HG03103 (cell line): ENCODE data around the gene METTL25B.
"Not testable (repeated sequence)": the region's sequence is repeated elsewhere in the genome, so short reads cannot be mapped to it uniquely, and the experiment has no call there.

Source experiments
- ATAC-seq: cut with Tn5 transposase; IDR thresholded peaks from one replicate; pipeline ENCODE4 v1.9.1; 2021; ENCODE audit warnings: low read depth; ENCODE audit not compliant: unreplicated experiment

Gene METTL25B

DNA sequence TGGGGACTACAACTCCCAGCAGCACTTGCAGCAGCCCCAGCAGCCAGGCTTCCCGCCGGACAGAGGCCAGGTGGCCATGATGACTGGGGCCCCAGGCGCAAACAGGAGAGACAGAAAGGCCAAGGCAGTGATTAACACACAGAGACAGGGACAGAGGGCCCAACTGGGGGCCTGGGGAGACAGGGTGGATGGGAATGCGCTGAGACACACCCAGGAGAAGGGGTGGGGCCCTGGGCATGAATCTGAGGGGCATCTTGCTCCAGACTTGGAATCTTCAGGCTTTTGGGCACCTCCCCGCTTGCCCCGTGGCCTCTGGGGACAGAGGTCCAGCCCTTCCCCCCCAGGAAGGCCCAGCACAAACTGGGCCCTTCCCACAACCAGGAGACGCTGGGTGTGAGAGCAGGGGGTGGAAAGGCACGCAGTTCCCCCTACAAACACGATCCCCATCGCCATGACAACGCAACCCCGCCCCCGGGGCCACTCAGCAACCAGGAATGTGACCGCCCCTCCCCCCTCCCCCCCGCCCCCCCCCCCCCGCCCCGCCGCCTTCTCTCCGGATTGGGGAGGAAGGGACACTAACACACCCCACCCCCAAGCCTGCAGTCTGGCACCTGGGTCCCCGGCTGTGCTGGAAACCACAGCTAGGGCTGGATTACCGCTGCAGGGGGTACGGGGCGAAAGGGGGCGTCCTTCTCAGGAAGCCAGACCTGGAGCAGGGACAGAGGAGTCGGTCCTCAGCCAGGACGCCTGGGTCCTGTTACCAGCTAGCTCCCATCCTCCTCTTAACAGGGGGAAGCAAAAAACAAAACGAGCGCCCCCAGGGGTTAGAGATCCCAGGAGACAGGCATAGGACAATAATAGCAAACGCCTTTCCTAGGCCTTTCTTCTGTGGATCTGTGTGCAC is 18.7 kb downstream of the METTL25B start:
- ATAC-seq = no peak

GRCh38 chr1:156747742-156748669 is 19.7 kb downstream of the METTL25B start:
- ATAC-seq = no peak

GRCh38 chr1:156748670-156749418 is 20.6 kb downstream of the METTL25B start:
- no peak for ATAC-seq

GRCh38 chr1:156749419-156750118 is 21.3 kb downstream of the METTL25B start:
- ATAC-seq = no peak

- ATAC-seq = no peak
These were observed 22.0 kb downstream of the METTL25B start for GRCh38 chr1:156750191-156750672.

- ATAC-seq = peak; percentile 8
These were observed 22.6 kb downstream of the METTL25B start for GRCh38 chr1:156750711-156751450.

GRCh38 chr1:156751451-156751756 is 23.1 kb downstream of the METTL25B start, which contains the start of gene HDGF:
Gene HDGF (minus strand): TSS chr1:156751675. CDS start chr1:156751429, 246 bp downstream.
- no peak for ATAC-seq

DNA sequence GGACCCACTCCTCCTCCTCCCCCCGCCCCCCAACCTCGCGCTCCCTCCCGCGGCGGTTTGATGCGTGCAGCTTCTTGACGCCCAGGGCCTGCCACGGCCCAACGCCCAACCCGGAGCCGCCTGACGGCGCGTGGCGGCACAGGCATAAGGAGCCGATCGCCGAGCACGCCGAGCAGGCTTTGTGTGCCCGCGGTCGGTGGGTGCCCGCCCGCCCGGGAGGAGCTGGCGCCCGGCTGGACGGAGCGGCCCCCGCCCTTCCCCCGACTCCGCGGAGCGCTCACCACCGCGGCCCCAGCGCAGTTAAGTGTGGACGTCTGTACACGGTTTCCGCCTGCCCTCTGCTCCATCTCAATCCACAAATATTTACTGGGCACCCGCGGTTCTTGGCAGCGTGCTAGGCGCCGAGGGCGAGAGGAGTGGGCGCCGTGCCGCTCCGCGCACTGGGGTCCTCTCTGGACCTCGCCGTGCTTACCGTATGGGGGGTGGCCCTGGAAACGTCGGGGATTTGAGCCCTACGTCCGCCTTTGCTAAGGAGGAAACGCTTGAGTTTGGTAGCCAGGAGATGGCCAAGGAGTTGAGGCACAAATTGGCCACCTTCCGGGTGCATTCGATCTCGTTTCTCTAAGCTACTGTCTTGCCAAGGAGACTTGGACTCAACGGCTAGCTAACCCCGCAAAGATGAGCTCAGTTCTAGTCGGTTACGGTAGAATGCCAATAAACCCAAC is 23.6 kb downstream of the METTL25B start:
- peak; percentile 39 for ATAC-seq

DNA sequence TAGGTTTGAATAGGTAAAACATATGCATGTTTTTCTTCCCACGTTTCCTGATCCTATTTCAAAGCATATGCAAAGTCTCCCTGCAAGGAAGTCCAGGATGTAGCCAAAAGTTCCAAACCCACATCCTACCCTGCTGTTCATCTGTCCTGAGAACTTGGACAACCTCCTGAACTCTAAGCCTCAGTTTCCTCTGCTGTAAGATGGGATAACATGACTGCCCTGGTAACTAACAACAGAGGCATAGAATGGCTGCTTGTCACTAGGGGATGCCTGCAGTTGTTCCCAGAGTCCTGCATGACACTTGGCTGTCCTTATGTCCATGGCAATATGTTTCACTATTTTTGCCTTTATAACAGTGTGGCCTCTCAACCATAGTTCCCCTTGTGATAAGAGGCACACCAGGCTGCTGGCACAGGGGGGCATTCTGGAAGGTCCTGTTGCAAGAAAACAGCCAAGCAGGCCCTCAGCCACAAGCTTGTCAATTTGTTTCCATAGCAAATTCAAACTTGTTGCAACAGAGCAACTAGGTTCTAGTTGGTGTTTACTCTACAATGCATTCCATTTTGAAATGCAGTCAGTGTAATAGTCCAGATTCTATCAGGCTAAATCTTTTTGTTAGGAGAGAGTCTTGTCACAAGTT is 24.7 kb downstream of the METTL25B start:
- no peak for ATAC-seq

- no peak for ATAC-seq
These were observed 25.9 kb downstream of the METTL25B start for GRCh38 chr1:156754219-156754618.

DNA sequence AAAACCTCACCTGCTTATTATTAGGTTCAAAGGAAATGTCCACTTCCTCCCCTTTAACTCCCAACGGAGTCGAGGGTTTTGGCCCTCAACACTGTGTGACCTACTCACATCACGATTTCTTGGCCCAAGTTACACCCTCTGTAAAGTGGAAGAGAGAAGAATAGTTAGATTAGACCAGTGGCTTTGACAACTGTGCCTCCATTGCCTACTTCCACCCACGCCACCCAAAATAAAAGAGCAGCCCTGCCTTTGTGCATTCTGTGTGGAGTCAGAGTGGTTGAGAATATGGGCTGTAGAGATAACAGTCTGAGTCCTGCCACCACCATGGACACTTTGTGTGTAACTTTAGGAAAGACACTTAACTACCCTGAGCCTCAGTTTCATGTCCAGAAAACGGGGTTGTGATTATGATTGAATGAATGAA is 27.3 kb downstream of the METTL25B start:
- ATAC-seq = no peak

- ATAC-seq = no peak
These were observed 28.1 kb downstream of the METTL25B start for GRCh38 chr1:156756355-156756754.

- not testable (repeated sequence) for ATAC-seq
These were observed 29.4 kb downstream of the METTL25B start for GRCh38 chr1:156757572-156758253.

GRCh38 chr1:156760092-156760795 is 32.0 kb downstream of the METTL25B start:
- no peak for ATAC-seq

DNA sequence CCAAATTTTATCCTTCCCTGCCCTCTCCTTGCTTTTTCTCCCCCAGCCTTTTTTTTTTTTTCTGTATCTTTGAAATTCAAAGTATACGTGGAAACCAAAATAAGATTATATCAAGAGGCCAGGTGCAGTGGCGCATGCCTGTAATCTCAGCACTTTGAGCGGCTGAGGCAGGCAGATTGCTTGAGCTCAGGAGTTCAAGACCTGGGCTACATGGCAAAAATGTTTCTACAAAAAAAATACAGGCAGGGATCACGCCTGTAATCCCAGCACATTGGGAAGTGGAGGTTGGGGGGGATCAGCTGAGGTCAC is 32.5 kb downstream of the METTL25B start:
- no peak for ATAC-seq

DNA sequence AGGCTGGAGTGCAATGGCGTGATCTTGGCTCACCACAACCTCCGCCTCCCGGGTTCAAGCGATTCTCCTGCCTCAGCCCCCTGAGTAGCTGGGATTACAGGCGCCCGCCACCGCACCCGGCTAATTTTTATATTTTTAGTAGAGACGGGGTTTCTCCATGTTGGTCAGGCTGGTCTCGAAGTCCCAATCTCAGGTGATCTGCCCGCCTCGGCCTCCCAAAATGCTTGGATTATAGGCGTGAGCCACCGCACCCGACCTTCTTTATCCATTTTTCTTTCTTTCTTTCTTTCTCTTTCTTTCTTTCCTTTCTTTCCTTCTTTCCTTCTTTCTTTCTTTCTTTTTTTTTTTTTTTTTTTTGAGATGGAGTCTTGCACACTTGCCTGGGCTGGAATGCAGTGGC is 36.9 kb downstream of the METTL25B start:
- ATAC-seq = not testable (repeated sequence)

DNA sequence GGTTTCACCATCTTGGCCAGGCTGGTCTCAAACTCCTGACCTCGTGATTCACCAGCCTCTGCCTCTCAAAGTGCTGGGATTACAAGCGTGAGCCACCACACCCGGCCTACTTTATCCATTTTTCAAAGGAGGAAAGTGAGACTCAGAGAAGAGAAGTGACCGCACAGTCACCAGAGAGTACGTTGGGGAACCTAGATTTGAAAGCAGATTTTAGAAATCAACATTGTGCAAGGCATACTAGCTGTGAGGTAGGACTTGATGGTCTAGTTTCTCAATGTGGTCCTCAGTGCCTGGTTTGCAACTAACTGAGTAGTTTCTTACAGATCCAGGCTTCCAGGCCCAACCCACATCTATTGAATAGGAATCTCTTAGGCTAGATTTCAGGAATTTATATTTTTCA is 37.4 kb downstream of the METTL25B start:
- ATAC-seq = no peak
